ENCODE data around the gene PTP4A2. TPM values are rescaled to one million over a fixed set of nuclear protein-coding genes. Genes with fewer than 3 reads are reported as not detected.

Gene PTP4A2
- total RNA-seq, 2 donors from 2014 or later = 133 to 196 TPM

GRCh38 chr1:31981972-31982371 is 43.8 kb upstream of the PTP4A2 start:
- 53% methylated on average over 3 of the region's 3 CpGs for WGBS

GRCh38 chr1:31981456-31981839 is 43.3 kb upstream of the PTP4A2 start:
- H3K27ac ChIP-seq = no peak overlapping the region
- no peaks in the 10 kb centered on the region for H3K9me3 ChIP-seq
- no peaks in the 10 kb centered on the region for H3K4me1 ChIP-seq (replicated peaks)
- no peak for DNase-seq (ENCODE audit: low spot score)
- no peak for TF ChIP-seq POLR2AphosphoS5 (IDR thresholded peaks at IDR 0.05)
- TF ChIP-seq POLR2A (IDR thresholded peaks at IDR 0.05) = no peak
- no peak for TF ChIP-seq CTCF (IDR thresholded peaks at IDR 0.05)
- intact Hi-C loops (cut with DNase I) = no loop called here
- no peaks in the 10 kb centered on the region for H3K27me3 ChIP-seq (replicated peaks; ENCODE audit: insufficient read depth)
- WGBS = 86% methylated on average over 2 of the region's 2 CpGs
- H3K4me3 ChIP-seq = no peak overlapping the region
- H3K36me3 ChIP-seq = no peaks in the 10 kb centered on the region

More at GRCh38 chr1:31981972-31982371, 43.8 kb upstream of the PTP4A2 start:
- no peak overlapping the region for H3K27ac ChIP-seq
- intact Hi-C loops (cut with DNase I) = no loop called here
- no peaks in the 10 kb centered on the region for H3K36me3 ChIP-seq
- no peak overlapping the region for H3K4me3 ChIP-seq
- DNase-seq (ENCODE audit: low spot score) = no peak
- no peaks in the 10 kb centered on the region for H3K4me1 ChIP-seq (replicated peaks)
- no peaks in the 10 kb centered on the region for H3K9me3 ChIP-seq
- no peaks in the 10 kb centered on the region for H3K27me3 ChIP-seq (replicated peaks; ENCODE audit: insufficient read depth)
- TF ChIP-seq POLR2A (IDR thresholded peaks at IDR 0.05) = no peak

GRCh38 chr1:31980835-31981455 is 42.8 kb upstream of the PTP4A2 start:
- H3K27me3 ChIP-seq (replicated peaks; ENCODE audit: insufficient read depth) = no peaks in the 10 kb centered on the region
- no peak overlapping the region for H3K27ac ChIP-seq
- WGBS = 79% methylated on average over 10 of the region's 10 CpGs
- no peaks in the 10 kb centered on the region for H3K9me3 ChIP-seq
- no peaks in the 10 kb centered on the region for H3K4me1 ChIP-seq (replicated peaks)
- TF ChIP-seq POLR2AphosphoS5 (IDR thresholded peaks at IDR 0.05) (no peak), CTCF (IDR thresholded peaks at IDR 0.05) (no peak), POLR2A (IDR thresholded peaks at IDR 0.05) (no peak)
- H3K4me3 ChIP-seq = no peak overlapping the region
- H3K36me3 ChIP-seq = no peaks in the 10 kb centered on the region
- no peak for DNase-seq (ENCODE audit: low spot score)
- intact Hi-C loops (cut with DNase I) = no loop called here

GRCh38 chr1:31978843-31979400 is 40.8 kb upstream of the PTP4A2 start:
- no peaks in the 10 kb centered on the region for H3K4me1 ChIP-seq (replicated peaks)
- intact Hi-C loops (cut with DNase I) = loop anchor here (5.0 kb wide), 1 partner anchor 83 kb away; no protein-coding TSS in a partner anchor
- H3K27me3 ChIP-seq (replicated peaks; ENCODE audit: insufficient read depth) = no peaks in the 10 kb centered on the region
- DNase-seq (ENCODE audit: low spot score) = no peak
- no peak overlapping the region for H3K4me3 ChIP-seq
- TF ChIP-seq CTCF (IDR thresholded peaks at IDR 0.05) (no peak), POLR2A (IDR thresholded peaks at IDR 0.05) (no peak), POLR2AphosphoS5 (IDR thresholded peaks at IDR 0.05) (no peak)
- no peaks in the 10 kb centered on the region for H3K9me3 ChIP-seq
- no peak overlapping the region for H3K27ac ChIP-seq
- 76% methylated on average over 4 of the region's 4 CpGs for WGBS
- H3K36me3 ChIP-seq = no peaks in the 10 kb centered on the region

- TF ChIP-seq CTCF (IDR thresholded peaks at IDR 0.05) (peak in 1 of 4 experiments; percentile 42), POLR2A (IDR thresholded peaks at IDR 0.05) (no peak), POLR2AphosphoS5 (IDR thresholded peaks at IDR 0.05) (peak; percentile 17)
- Histone ChIP-seq H3K4me3 (no peak overlapping the region), H3K36me3 (no peaks in the 10 kb centered on the region), H3K27ac (no peak overlapping the region), H3K4me1 (replicated peaks) (no peaks in the 10 kb centered on the region), H3K9me3 (no peaks in the 10 kb centered on the region), H3K27me3 (replicated peaks; ENCODE audit: insufficient read depth) (no peaks in the 10 kb centered on the region)
- intact Hi-C loops (cut with DNase I) = loop anchor here (5.0 kb wide), 1 partner anchor 85 kb away; no protein-coding TSS in a partner anchor
- no peak for DNase-seq (ENCODE audit: low spot score)
- WGBS = 37% methylated on average over 6 of the region's 6 CpGs
Measured at GRCh38 chr1:31977385-31978131, 39.4 kb upstream of the PTP4A2 start.
